Measurements from ENCODE around the gene DPP6.

DNA sequence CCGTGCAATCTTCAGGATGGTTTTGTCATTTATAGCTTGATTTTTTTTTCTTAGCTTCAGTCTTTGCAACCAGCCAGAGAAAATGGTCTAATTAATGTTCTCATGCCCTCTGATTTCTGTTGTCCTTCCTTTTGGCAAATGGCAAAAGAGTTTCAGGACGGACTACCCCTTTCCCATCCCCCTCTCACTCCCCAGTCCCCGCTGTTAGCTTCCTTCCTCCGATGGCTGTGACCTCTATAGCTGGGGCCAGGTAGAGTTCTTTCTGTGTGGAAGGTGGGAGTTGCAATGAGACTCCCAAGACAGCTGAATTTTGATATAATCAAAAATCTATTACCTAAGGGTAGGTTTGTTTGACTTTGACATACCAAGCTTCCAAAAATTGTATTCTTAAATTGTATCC, 588.7 kb downstream of the DPP6 start:
- TF ChIP-seq, protein P1, sequence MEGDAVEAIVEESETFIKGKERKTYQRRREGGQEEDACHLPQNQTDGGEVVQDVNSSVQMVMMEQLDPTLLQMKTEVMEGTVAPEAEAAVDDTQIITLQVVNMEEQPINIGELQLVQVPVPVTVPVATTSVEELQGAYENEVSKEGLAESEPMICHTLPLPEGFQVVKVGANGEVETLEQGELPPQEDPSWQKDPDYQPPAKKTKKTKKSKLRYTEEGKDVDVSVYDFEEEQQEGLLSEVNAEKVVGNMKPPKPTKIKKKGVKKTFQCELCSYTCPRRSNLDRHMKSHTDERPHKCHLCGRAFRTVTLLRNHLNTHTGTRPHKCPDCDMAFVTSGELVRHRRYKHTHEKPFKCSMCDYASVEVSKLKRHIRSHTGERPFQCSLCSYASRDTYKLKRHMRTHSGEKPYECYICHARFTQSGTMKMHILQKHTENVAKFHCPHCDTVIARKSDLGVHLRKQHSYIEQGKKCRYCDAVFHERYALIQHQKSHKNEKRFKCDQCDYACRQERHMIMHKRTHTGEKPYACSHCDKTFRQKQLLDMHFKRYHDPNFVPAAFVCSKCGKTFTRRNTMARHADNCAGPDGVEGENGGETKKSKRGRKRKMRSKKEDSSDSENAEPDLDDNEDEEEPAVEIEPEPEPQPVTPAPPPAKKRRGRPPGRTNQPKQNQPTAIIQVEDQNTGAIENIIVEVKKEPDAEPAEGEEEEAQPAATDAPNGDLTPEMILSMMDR (IDR thresholded peaks at IDR 0.05), result no peak
- TF ChIP-seq, protein P2, sequence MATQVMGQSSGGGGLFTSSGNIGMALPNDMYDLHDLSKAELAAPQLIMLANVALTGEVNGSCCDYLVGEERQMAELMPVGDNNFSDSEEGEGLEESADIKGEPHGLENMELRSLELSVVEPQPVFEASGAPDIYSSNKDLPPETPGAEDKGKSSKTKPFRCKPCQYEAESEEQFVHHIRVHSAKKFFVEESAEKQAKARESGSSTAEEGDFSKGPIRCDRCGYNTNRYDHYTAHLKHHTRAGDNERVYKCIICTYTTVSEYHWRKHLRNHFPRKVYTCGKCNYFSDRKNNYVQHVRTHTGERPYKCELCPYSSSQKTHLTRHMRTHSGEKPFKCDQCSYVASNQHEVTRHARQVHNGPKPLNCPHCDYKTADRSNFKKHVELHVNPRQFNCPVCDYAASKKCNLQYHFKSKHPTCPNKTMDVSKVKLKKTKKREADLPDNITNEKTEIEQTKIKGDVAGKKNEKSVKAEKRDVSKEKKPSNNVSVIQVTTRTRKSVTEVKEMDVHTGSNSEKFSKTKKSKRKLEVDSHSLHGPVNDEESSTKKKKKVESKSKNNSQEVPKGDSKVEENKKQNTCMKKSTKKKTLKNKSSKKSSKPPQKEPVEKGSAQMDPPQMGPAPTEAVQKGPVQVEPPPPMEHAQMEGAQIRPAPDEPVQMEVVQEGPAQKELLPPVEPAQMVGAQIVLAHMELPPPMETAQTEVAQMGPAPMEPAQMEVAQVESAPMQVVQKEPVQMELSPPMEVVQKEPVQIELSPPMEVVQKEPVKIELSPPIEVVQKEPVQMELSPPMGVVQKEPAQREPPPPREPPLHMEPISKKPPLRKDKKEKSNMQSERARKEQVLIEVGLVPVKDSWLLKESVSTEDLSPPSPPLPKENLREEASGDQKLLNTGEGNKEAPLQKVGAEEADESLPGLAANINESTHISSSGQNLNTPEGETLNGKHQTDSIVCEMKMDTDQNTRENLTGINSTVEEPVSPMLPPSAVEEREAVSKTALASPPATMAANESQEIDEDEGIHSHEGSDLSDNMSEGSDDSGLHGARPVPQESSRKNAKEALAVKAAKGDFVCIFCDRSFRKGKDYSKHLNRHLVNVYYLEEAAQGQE (IDR thresholded peaks at IDR 0.05), result no peak
- TF ChIP-seq CEBPB (IDR thresholded peaks at IDR 0.05) (no peak), HOXB13 (CRISPR knock-in tag; IDR thresholded peaks at IDR 0.05; ENCODE audit: low read depth) (no peak), POLR2A (IDR thresholded peaks at IDR 0.05; ENCODE audit: low read length) (no peak), EHMT2 (IDR thresholded peaks at IDR 0.05; ENCODE audit: low read depth) (no peak), EP300 (IDR thresholded peaks at IDR 0.05) (no peak), MYC (IDR thresholded peaks at IDR 0.05; ENCODE audit: borderline replicate concordance, low read length) (no peak)
- TF ChIP-seq, protein P3, sequence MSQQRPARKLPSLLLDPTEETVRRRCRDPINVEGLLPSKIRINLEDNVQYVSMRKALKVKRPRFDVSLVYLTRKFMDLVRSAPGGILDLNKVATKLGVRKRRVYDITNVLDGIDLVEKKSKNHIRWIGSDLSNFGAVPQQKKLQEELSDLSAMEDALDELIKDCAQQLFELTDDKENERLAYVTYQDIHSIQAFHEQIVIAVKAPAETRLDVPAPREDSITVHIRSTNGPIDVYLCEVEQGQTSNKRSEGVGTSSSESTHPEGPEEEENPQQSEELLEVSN (IDR thresholded peaks at IDR 0.05; ENCODE audit: borderline replicate concordance, low read depth), result no peak
